SK-N-SH (cell line): Measurements from ENCODE around the gene ADCY4. TPM values are rescaled to one million over a fixed set of nuclear protein-coding genes. Genes with fewer than 3 reads are reported as not detected.

Experiments used
- CTCF ChIA-PET: fragments of 300-600, 350-600 bp; formaldehyde crosslinking; extraction: SDS; loops from one replicate; lab custom pipeline; 2021; lab: Yijun Ruan, JAX
- POLR2A ChIA-PET: fragments of 350-600 bp; sonication (Branson Sonifier 250); formaldehyde crosslinking; extraction: SDS; loops from one replicate; lab custom pipeline; 2020; ENCODE audit warnings: antibody characterized with exemption, inconsistent platforms; lab: Yijun Ruan, JAX
- DNase-seq: peaks from one replicate; pipeline ENCODE4 v3.0.0; 2012
- H2AFZ ChIP-seq: fragments of 200-600 bp; sonication (generic); 2 replicates; pipeline ENCODE4 v1.8.1; 2016; ENCODE audit warnings: antibody characterized with exemption, mild to moderate bottlenecking, low read depth
- H3F3A ChIP-seq: fragments of 200-600 bp; sonication (generic); replicated peaks from 2 replicates; pipeline ENCODE3; 2016; ENCODE audit warnings: antibody characterized with exemption, mild to moderate bottlenecking; ENCODE audit not compliant: insufficient read depth
- H3K27ac ChIP-seq, 2 experiments: fragments of 200-500 bp in 1 of 2; fragments of 200-600 bp in 1 of 2; sonication (Bioruptor generic) in 1 of 2; sonication (generic), shearing (Covaris generic) in 1 of 2; 2 replicates each; pipeline versions ENCODE4 v1.5.1 to v1.6.1; 2014 to 2016; ENCODE audit warnings: low read depth in 2 of 2, inconsistent platforms in 1 of 2, low read length in 1 of 2, mild to moderate bottlenecking in 1 of 2, mixed read lengths in 1 of 2
- H3K27me3 ChIP-seq: fragments of 200-600 bp; sonication (generic), shearing (Covaris generic); 2 replicates; pipeline ENCODE4 v1.6.1; 2016; ENCODE audit warnings: mixed run types; ENCODE audit not compliant: insufficient read depth
- H3K36me3 ChIP-seq, 2 experiments: fragments of 200-500 bp in 1 of 2; fragments of 200-600 bp in 1 of 2; sonication (Bioruptor generic) in 1 of 2; sonication (generic) in 1 of 2; replicated peaks in 1 of 2; 2 replicates each; pipeline versions ENCODE3 to v1.5.1; 2014 to 2016; ENCODE audit warnings: low read length in 1 of 2, mild to moderate bottlenecking in 1 of 2; ENCODE audit not compliant: insufficient read depth in 2 of 2, control insufficient read depth in 1 of 2
- H3K4me1 ChIP-seq, 2 experiments: fragments of 200-500 bp in 1 of 2; fragments of 200-600 bp in 1 of 2; sonication (Bioruptor generic) in 1 of 2; sonication (generic), shearing (Covaris generic) in 1 of 2; 2 replicates each; pipeline versions ENCODE4 v1.5.1 to v1.6.1; 2014 to 2016; ENCODE audit warnings: low read depth in 1 of 2, low read length in 1 of 2, mixed run types in 1 of 2; ENCODE audit not compliant: insufficient read depth in 2 of 2, control insufficient read depth in 1 of 2
- H3K4me2 ChIP-seq: fragments of 200-600 bp; sonication (generic), shearing (Covaris generic); 2 replicates; pipeline ENCODE4 v1.6.1; 2017; ENCODE audit warnings: mixed run types
- H3K4me3 ChIP-seq, 2 experiments: fragments of 200-500 bp in 1 of 2; fragments of 200-600 bp in 1 of 2; sonication (Bioruptor generic) in 1 of 2; sonication (generic), shearing (Covaris generic) in 1 of 2; 2 replicates each; pipeline versions ENCODE4 v1.5.1 to v1.8.1; 2014 to 2016; ENCODE audit warnings: low read depth in 2 of 2, inconsistent platforms in 1 of 2, low read length in 1 of 2, mild to moderate bottlenecking in 1 of 2, mixed read lengths in 1 of 2, moderate library complexity in 1 of 2
- H3K79me2 ChIP-seq: fragments of 200-600 bp; sonication (generic); 2 replicates; pipeline ENCODE4 v1.8.1; 2017; ENCODE audit warnings: mild to moderate bottlenecking; ENCODE audit not compliant: insufficient read depth
- H3K9ac ChIP-seq: fragments of 200-600 bp; sonication (generic); 2 replicates; pipeline ENCODE4 v1.6.1; 2017; ENCODE audit warnings: mixed run types
- H3K9me2 ChIP-seq: fragments of 200-600 bp; sonication (generic); 2 replicates; pipeline ENCODE4 v1.6.1; 2017; ENCODE audit warnings: mixed run types
- H3K9me3 ChIP-seq: fragments of 200-600 bp; sonication (generic); 2 replicates; pipeline ENCODE4 v1.6.1; 2017; ENCODE audit warnings: mixed run types, mild to moderate bottlenecking, moderate library complexity
- H4K20me1 ChIP-seq: fragments of 200-600 bp; sonication (generic); 2 replicates; pipeline ENCODE4 v1.6.1; 2017; ENCODE audit warnings: mild to moderate bottlenecking, mixed run types; ENCODE audit not compliant: insufficient read depth
- CHD2 ChIP-seq: fragments of 150-350 bp; IDR thresholded peaks from 2 replicates; pipeline ENCODE4 v1.6.1; 2018; ENCODE audit warnings: low read length; ENCODE audit not compliant: partially characterized antibody
- FOSL2 ChIP-seq: IDR thresholded peaks from 2 replicates; pipeline ENCODE4 v1.4.0; 2012; ENCODE audit warnings: low read depth, mild to moderate bottlenecking, moderate library complexity, borderline replicate concordance
- GABPA ChIP-seq: IDR thresholded peaks from 2 replicates; pipeline ENCODE4 v1.4.0; 2012; ENCODE audit warnings: low read depth, mild to moderate bottlenecking
- NRF1 ChIP-seq: IDR thresholded peaks from 2 replicates; pipeline ENCODE4 v1.6.1; 2012; ENCODE audit warnings: low read depth, mild to moderate bottlenecking, low read length
- POLR2AphosphoS5 ChIP-seq: IDR thresholded peaks from 2 replicates; pipeline ENCODE4 v1.6.1; 2012; ENCODE audit warnings: low read depth, low read length
- RAD21 ChIP-seq: IDR thresholded peaks from 2 replicates; pipeline ENCODE4 v1.6.1; 2012; ENCODE audit warnings: mild to moderate bottlenecking, low read length
- RFX5 ChIP-seq: IDR thresholded peaks from 2 replicates; pipeline ENCODE4 v1.6.1; 2012; ENCODE audit warnings: mild to moderate bottlenecking, improper control_type of control experiment, low read length
- TEAD4 ChIP-seq: IDR thresholded peaks from 2 replicates; pipeline ENCODE4 v1.4.0; 2012; ENCODE audit warnings: mild to moderate bottlenecking, borderline replicate concordance; ENCODE audit not compliant: insufficient read depth
- WGBS: methylation state at CpG from one replicate; pipeline ENCODE4 v1.1.6; 2017; ENCODE audit warnings: low lambda C conversion rate; 5-methylcytosine and 5-hydroxymethylcytosine counted together
- polyA plus RNA-seq, 3 experiments: library from polyadenylated mRNA; depleted of rRNA; stranded (reverse); fragments of >200 nt; gene quantifications; 2 replicates each; pipeline ENCODE4 v1.2.3, GENCODE V29; 2012
- TF ChIP-seq, protein P1 (sequence below): IDR thresholded peaks from 2 replicates; pipeline ENCODE4 v1.4.0; 2012; ENCODE audit warnings: low read depth, borderline replicate concordance
- TF ChIP-seq, protein P2 (sequence below): IDR thresholded peaks from 2 replicates; pipeline ENCODE4; 2012
- TF ChIP-seq, protein P3 (sequence below): fragments of 150-350 bp; IDR thresholded peaks from 2 replicates; pipeline ENCODE4 v1.6.1; 2017; ENCODE audit warnings: antibody characterized with exemption, low read length, low read depth, borderline replicate concordance
- TF ChIP-seq, protein P4 (sequence below): IDR thresholded peaks from 2 replicates; pipeline ENCODE4 v1.4.0; 2012; ENCODE audit warnings: low read depth

ADCY4 gene
- polyA plus RNA-seq, 1 of the 3 experiments (the other 2 are of a cell fraction), result 0.08 TPM

DNA sequence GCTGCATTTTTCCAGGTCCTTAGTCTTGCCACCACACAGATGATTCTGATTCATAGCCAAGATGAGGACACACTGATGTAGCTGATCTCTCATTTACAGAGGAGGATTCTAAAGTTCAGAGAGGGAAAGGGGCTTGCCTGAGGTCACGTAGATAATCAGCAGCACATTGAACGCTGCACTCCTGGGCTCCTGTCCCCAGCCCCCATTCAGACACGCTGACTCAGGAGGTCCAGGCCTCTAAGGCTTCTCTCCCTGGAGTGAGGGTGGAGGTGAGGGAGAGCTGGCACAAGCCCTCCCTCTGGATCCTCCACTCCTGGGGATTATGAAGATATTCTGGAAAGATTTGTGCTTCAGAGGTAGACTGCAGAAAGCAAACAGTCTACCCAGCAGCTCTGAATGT, 43.5 kb upstream of the ADCY4 start:
- Histone ChIP-seq H3K9me3 (no peaks in the 10 kb centered on the region), H3K79me2 (no peaks in the 10 kb centered on the region), H3K9ac (no peak overlapping the region), H3F3A (no peaks in the 10 kb centered on the region), H4K20me1 (no peaks in the 10 kb centered on the region), H3K36me3 (peaks cover 0 to 19% of the 10 kb centered on the region in 2 experiments), H3K9me2 (no peaks in the 10 kb centered on the region), H2AFZ (no peak overlapping the region), H3K4me1 (peaks cover 0 to 17% of the 10 kb centered on the region in 2 experiments; a peak in 1 of 4 replicates), H3K27me3 (no peaks in the 10 kb centered on the region), H3K4me2 (no peak overlapping the region), H3K27ac (no peak overlapping the region), H3K4me3 (no peak overlapping the region)
- ChIA-PET CTCF (interaction anchor here (1.0 to 2.4 kb wide), 4 partner anchors 12 to 53 kb away, joined by 3 to 16 read pairs (median 7); no protein-coding TSS in a partner anchor), POLR2A (interaction anchor here (1.0 to 1.2 kb wide), 2 partner anchors 10 to 12 kb away, joined by 3 to 4 read pairs; partner anchors contain the start of gene NFATC4)
- 93% methylated on average over 3 of the region's 3 CpGs for WGBS
- DNase-seq, result no peak
- TF ChIP-seq, protein P1, sequence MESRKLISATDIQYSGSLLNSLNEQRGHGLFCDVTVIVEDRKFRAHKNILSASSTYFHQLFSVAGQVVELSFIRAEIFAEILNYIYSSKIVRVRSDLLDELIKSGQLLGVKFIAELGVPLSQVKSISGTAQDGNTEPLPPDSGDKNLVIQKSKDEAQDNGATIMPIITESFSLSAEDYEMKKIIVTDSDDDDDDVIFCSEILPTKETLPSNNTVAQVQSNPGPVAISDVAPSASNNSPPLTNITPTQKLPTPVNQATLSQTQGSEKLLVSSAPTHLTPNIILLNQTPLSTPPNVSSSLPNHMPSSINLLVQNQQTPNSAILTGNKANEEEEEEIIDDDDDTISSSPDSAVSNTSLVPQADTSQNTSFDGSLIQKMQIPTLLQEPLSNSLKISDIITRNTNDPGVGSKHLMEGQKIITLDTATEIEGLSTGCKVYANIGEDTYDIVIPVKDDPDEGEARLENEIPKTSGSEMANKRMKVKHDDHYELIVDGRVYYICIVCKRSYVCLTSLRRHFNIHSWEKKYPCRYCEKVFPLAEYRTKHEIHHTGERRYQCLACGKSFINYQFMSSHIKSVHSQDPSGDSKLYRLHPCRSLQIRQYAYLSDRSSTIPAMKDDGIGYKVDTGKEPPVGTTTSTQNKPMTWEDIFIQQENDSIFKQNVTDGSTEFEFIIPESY, result no peak
- TF ChIP-seq FOSL2 (no peak), RAD21 (no peak), POLR2AphosphoS5 (no peak), GABPA (no peak), RFX5 (no peak), CHD2 (no peak)

DNA sequence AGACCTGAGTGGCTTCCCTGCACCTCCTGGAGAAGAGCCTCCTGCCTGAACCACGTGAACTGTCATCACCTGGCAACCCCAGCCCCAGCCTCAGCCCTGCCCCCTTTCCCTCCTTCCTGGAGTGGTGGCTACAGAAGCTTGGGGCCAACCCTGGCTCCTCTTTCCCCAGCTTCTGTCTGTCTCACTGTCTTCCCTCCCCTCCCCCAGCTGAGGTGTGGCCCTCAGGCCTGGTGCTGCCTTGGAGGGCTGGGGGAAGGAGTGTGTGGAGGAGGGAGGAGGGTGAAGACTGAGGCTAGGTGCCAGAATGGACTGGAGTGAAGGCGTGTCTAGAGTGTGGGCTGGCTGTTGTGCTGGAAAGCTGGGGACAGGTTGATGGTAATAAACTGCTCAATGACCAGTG, 42.8 kb upstream of the ADCY4 start:
- H3K9me3 ChIP-seq, result no peaks in the 10 kb centered on the region

More for the DNA sequence above, 42.8 kb upstream of the ADCY4 start:
- H3K9me2 ChIP-seq, result no peaks in the 10 kb centered on the region
- H3K27ac ChIP-seq, result no peak overlapping the region
- H3K36me3 ChIP-seq, result peaks cover 0 to 23% of the 10 kb centered on the region in 2 experiments
- no peak overlapping the region for H3K4me2 ChIP-seq
- ChIA-PET CTCF (interaction anchor here (0.9 to 2.4 kb wide), 4 partner anchors 9 to 54 kb away, joined by 4 to 16 read pairs (median 7); partner anchors contain the start of gene NFATC4), POLR2A (interaction anchor here (1.0 to 1.2 kb wide), 2 partner anchors 9 to 12 kb away, joined by 3 to 4 read pairs; partner anchors contain the start of gene NFATC4)
- DNase-seq, result no peak
- H3F3A ChIP-seq, result no peaks in the 10 kb centered on the region
- H4K20me1 ChIP-seq, result no peaks in the 10 kb centered on the region
- no peak overlapping the region for H3K4me3 ChIP-seq
- no peak overlapping the region for H2AFZ ChIP-seq
- no peak overlapping the region for H3K9ac ChIP-seq
- no peaks in the 10 kb centered on the region for H3K27me3 ChIP-seq
- 85% methylated on average over 2 of the region's 2 CpGs for WGBS
- TF ChIP-seq NRF1, result no peak
- TF ChIP-seq, protein P2, sequence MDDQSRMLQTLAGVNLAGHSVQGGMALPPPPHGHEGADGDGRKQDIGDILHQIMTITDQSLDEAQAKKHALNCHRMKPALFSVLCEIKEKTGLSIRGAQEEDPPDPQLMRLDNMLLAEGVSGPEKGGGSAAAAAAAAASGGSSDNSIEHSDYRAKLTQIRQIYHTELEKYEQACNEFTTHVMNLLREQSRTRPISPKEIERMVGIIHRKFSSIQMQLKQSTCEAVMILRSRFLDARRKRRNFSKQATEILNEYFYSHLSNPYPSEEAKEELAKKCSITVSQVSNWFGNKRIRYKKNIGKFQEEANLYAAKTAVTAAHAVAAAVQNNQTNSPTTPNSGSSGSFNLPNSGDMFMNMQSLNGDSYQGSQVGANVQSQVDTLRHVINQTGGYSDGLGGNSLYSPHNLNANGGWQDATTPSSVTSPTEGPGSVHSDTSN, result no peak
- TF ChIP-seq, protein P3, sequence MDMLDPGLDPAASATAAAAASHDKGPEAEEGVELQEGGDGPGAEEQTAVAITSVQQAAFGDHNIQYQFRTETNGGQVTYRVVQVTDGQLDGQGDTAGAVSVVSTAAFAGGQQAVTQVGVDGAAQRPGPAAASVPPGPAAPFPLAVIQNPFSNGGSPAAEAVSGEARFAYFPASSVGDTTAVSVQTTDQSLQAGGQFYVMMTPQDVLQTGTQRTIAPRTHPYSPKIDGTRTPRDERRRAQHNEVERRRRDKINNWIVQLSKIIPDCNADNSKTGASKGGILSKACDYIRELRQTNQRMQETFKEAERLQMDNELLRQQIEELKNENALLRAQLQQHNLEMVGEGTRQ, result no peak
- TF ChIP-seq TEAD4, result no peak
- no peak for TF ChIP-seq RAD21
- TF ChIP-seq, protein P4, sequence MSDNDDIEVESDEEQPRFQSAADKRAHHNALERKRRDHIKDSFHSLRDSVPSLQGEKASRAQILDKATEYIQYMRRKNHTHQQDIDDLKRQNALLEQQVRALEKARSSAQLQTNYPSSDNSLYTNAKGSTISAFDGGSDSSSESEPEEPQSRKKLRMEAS, result no peak
- H3K79me2 ChIP-seq, result no peaks in the 10 kb centered on the region
- H3K4me1 ChIP-seq, result peaks cover 0 to 17% of the 10 kb centered on the region in 2 experiments; a peak in 1 of 4 replicates
